Activated CD4-positive, alpha-beta T cell treated with anti-CD3 and anti-CD28 coated beads for 4 hours (primary cell): ENCODE measurements around the gene SLC30A1.
"Not testable (repeated sequence)": the region's sequence is repeated elsewhere in the genome, so short reads cannot be mapped to it uniquely, and the experiment has no call there.

Experiments
- DNase-seq, 2 donors: peaks; one replicate each; pipeline ENCODE4 v3.0.0-alpha.2; 2020

The SLC30A1 gene

GRCh38 chr1:211578640-211579439 is at the start of gene SLC30A1:
TSS of gene SLC30A1 (minus strand) at chr1:211579161. CDS start at chr1:211578612, 549 bp downstream.
- DNase-seq = peak; percentile 100

GRCh38 chr1:211628417-211628816 is 49.5 kb upstream of the SLC30A1 start:
- no peak for DNase-seq

GRCh38 chr1:211627259-211627658 is 48.3 kb upstream of the SLC30A1 start:
- DNase-seq = no peak

GRCh38 chr1:211625866-211626265 is 46.9 kb upstream of the SLC30A1 start:
- not testable (repeated sequence) for DNase-seq

- DNase-seq = peak in 1 of 2 donors; percentile 13
Observed at GRCh38 chr1:211625040-211625439, 46.1 kb upstream of the SLC30A1 start.

GRCh38 chr1:211623515-211623914 is 44.6 kb upstream of the SLC30A1 start:
- DNase-seq = no peak

GRCh38 chr1:211621447-211622198 is 42.7 kb upstream of the SLC30A1 start:
- DNase-seq = no peak

GRCh38 chr1:211620097-211620496 is 41.1 kb upstream of the SLC30A1 start:
- no peak for DNase-seq

- no peak for DNase-seq
Observed at GRCh38 chr1:211619033-211619996, 40.4 kb upstream of the SLC30A1 start.

GRCh38 chr1:211616965-211617297 is 38.0 kb upstream of the SLC30A1 start:
- no peak for DNase-seq

- DNase-seq = no peak
Observed at GRCh38 chr1:211616231-211616964, 37.4 kb upstream of the SLC30A1 start.

- no peak for DNase-seq
Observed at GRCh38 chr1:211614615-211615014, 35.7 kb upstream of the SLC30A1 start.

- no peak for DNase-seq
Observed at GRCh38 chr1:211613951-211614350, 35.0 kb upstream of the SLC30A1 start.

- no peak for DNase-seq
Observed at GRCh38 chr1:211613108-211613947, 34.4 kb upstream of the SLC30A1 start.

GRCh38 chr1:211612786-211613107 is 33.8 kb upstream of the SLC30A1 start:
- no peak for DNase-seq

- DNase-seq = no peak
Observed at GRCh38 chr1:211611818-211612217, 32.9 kb upstream of the SLC30A1 start.

- DNase-seq = no peak
Observed at GRCh38 chr1:211610779-211611556, 32.0 kb upstream of the SLC30A1 start.

- DNase-seq = no peak
Observed at GRCh38 chr1:211609120-211610024, 30.4 kb upstream of the SLC30A1 start.

GRCh38 chr1:211607754-211608473 is 29.0 kb upstream of the SLC30A1 start:
- DNase-seq = no peak
